Left colon (tissue), 2 donors: Measurements from ENCODE around the gene B4GALT5. TPM values are rescaled to one million over a fixed set of nuclear protein-coding genes. Genes with fewer than 3 reads are reported as not detected.

Experiments
- ATAC-seq: fragments of 200-7000 bp; cut with Tn5 transposase; one replicate; pipeline ENCODE4 v1.9.1; 2020; ENCODE audit warnings: mild to moderate bottlenecking, moderate library complexity
- DNase-seq, 2 donors: peaks; one replicate each; pipeline ENCODE4 v3.0.0-alpha.2; 2020
- intact Hi-C, 2 donors: fragments of 100-400 bp; cut with DNase I in 1 of 2; cut with micrococcal nuclease in 1 of 2; formaldehyde crosslinking; loops; one replicate each; pipeline versions ENCODE4 v1.11.2 to v1.14.0; 2022; cut with DNase I, micrococcal nuclease
- total RNA-seq, 2 donors: library from RNA; stranded (reverse); fragmentation: NEBNext Ultra II Directional; extraction: Animal tissue kit (Norgen Biotek cat#: 25700); gene quantifications; one replicate each; pipeline ENCODE4 v1.2.1, GENCODE V29; 2021
- donor health status: DM: no; HTN: no; CAD: no.
- donor health status: DM: yes; HTN: yes; CAD: no.

The B4GALT5 gene
- total RNA-seq, 2 donors from 2014 or later = 58.1 to 64.8 TPM

DNA sequence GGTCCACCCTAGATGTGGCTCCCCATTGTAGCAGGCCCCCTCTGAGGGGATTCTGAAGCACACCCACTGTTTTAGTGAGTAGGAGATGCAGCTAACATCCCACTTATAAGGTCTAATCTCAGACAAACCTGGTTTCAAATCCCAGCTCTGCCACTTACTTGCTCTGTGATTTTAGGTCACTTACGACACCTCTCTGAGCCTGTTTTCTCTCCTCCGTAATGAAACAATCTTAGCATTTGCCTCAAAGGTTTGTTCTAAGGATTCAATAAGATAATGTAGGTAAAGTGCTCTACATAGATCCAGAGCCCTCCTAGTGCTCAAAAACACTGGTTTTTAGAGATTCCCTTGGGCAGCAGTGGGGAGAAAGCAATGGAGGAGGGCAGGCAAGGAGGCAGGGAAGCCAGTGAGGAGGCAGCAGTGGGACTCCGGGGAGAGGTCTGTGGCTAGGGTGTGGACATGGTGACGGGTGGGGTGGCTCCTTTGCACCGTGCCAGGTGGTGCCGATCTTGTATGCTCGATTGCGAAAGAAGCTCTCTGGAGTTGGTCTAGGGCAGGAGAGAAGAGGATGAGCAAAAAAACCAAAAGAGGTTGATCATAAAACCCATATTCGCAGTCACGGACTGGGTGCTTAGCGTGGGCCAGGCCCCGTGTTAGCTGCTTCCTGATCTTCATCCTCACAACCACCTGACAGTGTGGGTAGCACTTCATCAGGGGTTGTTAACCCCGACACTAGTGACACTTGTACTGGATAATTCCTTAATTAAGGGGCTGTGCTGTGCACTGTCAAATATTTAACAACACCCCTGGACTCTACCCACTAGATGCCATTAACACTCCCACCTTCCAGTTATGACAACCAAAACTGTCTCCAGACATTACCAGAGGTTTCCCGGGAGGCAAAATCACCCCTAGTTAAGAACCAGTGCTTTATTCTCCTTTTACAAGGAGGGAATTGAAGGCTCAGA, 129.0 kb downstream of the B4GALT5 start:
- DNase-seq (no peak), ATAC-seq (peak; percentile 63)
- intact Hi-C loops = no loop called here

GRCh38 chr20:49583669-49584417, 129.8 kb downstream of the B4GALT5 start:
- DNase-seq (peak; percentile 42 to 76), ATAC-seq (peak; percentile 96)
- intact Hi-C loops = no loop called here

DNA sequence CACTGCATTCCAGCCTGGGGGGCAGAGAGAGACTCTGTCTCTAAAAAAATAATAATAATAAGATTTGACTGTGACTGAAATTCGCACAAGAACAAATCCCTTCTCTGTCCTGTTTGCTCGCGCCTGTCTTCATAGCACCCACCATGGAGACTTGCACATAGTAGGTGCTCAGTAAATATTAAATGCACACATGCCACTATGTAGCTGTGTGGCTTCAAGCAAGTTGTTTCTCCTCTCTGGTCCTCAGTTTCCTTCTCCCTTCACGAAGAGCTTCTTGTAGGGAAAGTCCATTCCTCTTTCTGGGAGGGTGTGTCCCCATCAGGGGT, 130.4 kb downstream of the B4GALT5 start:
- ATAC-seq = no peak
- DNase-seq = no peak
- intact Hi-C loops = no loop called here

Other genes with a start within 250 kb of the B4GALT5 start
- 1 to 10 TPM in 1 of 2 donors, under 1 TPM in 1; 0.24 to 2.0 TPM for gene KCNB1, start 231.2 kb downstream of the B4GALT5 start, total RNA-seq
- 10 to 100 TPM in 1 of 2 donors, 1 to 10 TPM in 1; 4.5 to 13.0 TPM for gene PTGIS, start 145.7 kb downstream of the B4GALT5 start, total RNA-seq
- 10 to 100 TPM; 16.5 to 18.7 TPM for gene SLC9A8, start 99.0 kb upstream of the B4GALT5 start, total RNA-seq
- gene SPATA2, start 201.7 kb upstream of the B4GALT5 start, total RNA-seq = 10 to 100 TPM; 19.9 to 22.0 TPM
- 10 to 100 TPM; 75.7 to 84.1 TPM for gene RNF114, start 222.5 kb upstream of the B4GALT5 start, total RNA-seq